ENCODE measurements around the gene MEIS1.
A peak's percentile ranks its signal among the peaks of the same experiment; 100 is the strongest.

Gene MEIS1

DNA sequence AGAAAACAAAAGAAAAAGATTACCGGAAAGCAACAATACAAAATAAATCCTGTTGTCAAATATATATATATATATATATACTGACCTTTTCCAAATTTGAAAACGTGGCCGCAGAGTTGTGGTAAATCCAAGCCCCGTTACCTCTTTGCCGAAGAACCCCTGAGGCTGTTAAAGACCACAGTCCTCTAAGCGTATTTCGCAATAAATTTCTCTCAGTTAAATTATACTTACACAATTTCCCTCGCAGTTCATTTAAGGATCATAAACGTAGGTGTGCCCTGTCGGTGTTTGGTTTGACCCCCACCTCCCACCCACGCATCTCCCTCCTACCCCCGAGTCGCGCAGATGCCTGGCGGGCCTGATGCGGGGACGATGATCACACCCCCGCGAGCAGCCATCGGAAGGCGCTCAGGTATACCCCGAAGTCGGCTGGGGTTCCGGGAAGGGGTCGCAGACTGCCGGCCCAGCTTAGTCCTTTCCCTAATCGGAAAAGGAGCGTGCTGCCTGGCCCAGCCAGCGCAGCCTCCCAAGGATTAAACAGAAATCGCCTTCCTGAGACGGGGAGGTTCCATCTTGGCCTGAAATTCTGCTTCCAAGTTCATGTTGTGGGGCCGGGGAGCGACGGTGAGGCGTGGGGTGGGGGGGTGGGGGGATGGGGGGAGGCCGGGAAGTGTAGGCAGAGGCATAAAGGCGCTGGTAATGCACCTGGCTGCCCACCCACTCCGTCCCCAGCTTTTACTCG lies 2.9 kb upstream of the MEIS1 start:
- DNase-seq (ENCODE audit: low read depth), result no peak

DNA sequence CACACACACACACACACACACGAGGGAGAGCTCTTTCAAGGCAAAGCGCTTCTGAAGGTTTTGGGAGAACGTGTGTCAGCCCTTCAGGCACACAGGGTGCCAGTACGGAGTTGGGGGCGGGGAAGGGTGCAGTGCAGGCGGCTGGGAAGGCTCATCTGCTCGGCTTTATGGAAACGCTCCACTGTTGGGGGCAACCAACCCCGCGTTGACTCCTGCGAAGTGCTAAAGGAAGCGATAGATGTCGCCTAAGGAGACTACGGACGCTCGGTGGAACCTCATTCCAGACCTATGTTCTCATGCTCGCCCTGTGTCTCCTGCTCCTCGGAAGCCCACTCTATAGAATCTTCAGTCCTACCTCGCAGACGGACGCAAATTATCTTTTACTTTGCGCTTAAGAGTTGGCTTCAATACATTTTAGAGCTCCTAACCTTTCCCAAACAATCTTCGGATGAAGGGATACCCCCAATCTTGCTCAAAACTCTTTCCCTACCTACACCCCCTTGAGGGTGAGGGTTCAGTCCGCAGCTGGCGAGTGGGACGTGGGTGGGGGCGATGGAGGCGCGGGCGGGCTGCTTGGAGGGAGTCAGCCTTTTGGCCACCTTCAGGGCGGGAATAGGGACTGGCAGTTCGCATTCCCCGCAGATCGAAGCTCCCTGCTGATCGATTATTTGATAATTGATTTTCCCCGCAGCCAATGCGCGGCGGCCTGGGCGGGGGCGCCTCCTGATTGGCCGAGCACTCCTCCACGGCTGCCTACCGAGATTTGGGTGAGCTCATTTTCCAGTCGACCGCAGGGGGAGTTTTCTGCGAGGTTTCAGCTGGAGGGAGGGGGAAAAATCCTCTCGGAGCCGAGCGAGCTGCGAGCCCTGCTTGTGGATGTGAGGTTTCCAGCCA lies 1.9 kb upstream of the MEIS1 start:
- DNase-seq (ENCODE audit: low read depth), result peak; percentile 98

DNA sequence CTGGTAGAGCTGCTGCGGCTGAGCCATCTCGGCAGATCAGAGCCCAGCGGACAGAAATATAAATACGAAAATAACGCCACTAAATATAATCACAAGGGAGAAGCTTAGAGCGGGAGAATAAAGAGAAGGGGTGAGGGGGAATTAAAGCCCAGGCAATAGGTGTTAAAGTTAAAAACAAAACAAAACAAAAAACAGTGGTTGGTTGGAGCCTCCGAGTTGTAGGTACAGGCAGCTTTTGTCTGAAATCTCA lies 1.3 kb upstream of the MEIS1 start:
- DNase-seq (ENCODE audit: low read depth), result no peak

DNA sequence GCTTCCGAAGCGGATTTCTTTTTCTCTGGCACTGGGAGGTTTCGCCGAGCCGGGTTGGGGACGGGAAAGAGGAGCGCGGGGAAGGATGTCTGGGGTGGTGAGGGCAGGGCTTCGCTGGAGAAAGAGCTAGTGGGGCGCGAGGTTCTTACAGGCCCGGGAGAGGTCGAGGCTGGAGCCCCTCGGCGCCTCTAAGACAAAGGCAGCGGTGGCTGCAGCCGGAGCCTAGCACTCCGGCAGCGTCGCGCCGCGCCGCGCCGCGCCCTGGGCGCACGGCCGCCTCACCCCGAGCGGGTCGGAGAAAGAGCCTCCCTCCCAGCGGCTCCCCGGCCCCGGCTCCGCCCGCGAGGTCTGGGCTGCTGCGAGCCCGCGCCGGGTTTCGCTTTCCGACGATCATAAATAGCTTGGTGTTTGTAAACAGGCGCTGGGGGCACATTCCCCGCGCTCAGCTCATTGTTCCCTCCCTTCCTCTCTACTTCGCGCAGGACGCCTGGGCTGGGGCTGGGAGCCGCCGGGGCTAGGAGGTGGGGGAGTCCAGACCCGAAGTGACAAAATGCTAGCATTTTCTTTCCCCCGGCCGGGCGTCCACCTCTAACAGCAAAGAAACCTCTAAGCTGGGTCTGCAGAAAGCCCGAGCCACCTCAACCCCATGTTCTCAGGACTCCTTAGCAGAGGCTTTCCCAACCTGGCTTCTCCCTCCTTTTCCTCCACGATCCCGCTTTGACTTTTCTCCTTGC lies 813 bp upstream of the MEIS1 start:
- DNase-seq (ENCODE audit: low read depth), result peak; percentile 79

DNA sequence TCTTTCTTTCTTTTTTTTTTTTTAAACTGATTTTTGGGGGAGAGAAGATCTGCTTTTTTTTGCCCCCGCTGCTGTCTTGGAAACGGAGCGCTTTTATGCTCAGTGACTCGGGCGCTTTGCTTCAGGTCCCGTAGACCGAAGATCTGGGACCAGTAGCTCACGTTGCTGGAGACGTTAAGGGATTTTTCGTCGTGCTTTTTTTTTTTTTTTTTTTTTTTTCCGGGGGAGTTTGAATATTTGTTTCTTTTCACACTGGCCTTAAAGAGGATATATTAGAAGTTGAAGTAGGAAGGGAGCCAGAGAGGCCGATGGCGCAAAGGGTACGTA lies 587 bp downstream of the MEIS1 start:
- no peak for DNase-seq (ENCODE audit: low read depth)

DNA sequence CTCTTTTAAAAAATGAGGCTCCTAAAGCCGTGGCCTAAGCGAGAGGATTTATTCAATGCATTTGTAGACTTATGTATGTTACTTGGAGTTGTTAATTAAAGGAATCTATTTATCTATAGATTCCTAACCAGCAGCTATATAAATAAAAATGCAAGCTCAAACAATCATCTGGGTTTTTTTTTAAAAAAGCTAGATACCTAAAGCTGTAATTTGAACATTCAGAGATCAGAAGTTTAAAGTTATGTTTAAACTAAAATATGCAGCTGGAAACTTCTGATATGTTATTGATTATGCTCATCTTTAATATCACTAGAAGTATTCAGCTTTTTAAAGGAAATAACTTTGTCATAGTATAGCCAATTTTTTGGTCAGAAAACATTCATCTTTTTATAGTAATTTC lies 1.0 kb downstream of the MEIS1 start:
- no peak for DNase-seq (ENCODE audit: low read depth)

DNA sequence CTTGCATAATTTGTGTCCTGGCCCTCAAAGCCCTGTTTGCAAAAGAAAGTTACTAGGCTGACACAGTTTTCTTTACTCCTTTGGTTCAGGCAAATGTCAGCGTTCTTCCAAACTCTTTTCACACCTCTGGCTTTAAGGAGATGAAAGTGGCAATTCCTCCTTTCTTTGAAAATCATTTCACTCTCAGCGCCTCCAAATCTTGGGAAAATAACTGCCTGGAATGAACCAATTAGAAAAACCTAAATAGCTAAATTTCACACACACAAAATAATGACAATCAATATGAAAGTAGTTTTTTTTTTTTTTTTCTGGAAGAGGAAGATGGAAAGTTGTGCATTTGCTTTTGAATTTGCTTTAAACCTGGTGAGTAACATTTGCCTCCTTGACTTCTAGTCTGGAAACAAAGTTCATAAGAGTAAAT lies 1.7 kb downstream of the MEIS1 start:
- DNase-seq (ENCODE audit: low read depth), result no peak

DNA sequence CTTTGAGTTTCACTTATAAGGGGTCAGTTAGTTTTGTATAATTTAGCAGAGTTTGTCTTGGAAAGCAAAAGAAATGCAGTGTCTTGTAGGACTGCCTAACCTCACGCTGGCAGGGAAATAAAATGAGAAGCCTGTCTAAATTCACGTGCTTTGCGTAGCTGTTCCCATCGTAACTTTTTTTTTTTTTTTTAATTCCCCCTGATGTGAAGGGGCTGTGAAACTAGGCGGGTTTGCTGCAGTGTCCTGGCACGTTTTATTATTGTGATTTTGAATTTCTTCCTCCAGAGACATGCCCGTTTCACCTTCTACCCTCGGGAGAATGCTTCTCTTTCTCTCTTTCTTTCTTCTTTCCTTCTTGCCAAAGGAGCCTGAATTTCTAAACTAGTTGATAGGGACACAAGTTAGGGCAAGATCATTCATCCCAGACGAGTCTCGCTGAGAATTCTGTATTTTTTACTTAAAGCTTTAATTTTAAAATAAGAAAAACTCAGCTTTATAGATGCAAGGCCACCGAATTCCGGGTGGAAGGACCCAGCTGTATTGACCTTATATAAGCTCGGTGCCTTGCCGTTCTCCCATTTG lies 2.3 kb downstream of the MEIS1 start:
- no peak for DNase-seq (ENCODE audit: low read depth)

DNA sequence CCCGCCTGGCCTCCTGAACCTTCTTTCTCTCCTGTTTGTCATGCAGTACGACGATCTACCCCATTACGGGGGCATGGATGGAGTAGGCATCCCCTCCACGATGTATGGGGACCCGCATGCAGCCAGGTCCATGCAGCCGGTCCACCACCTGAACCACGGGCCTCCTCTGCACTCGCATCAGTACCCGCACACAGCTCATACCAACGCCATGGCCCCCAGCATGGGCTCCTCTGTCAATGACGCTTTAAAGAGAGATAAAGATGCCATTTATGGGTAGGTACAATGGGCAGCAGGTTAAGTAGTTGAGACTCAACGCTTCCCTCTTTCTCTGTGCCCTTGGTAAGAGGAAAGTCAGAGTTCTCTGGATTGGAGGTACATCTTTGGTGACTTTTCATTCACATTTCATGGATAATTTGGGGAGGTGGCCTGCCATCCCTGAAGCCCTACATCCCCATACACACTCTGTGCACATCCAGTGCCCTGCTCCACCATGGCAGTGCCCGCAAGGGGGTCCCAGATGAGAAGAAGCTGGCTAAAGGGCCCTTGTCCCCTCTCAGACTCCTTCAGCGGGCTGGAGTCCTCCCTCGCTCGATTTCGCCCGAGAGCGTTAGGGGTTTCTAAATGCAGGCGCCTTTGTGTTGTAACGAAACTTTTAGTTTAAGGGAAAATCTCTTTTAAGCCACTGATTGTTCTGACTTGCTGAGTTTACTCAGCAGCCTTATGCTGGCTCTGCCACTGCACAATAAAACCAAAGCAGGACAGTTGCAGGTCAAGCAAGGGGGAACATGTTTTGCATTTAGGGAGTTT lies 3.0 kb downstream of the MEIS1 start:
- DNase-seq (ENCODE audit: low read depth), result no peak

DNA sequence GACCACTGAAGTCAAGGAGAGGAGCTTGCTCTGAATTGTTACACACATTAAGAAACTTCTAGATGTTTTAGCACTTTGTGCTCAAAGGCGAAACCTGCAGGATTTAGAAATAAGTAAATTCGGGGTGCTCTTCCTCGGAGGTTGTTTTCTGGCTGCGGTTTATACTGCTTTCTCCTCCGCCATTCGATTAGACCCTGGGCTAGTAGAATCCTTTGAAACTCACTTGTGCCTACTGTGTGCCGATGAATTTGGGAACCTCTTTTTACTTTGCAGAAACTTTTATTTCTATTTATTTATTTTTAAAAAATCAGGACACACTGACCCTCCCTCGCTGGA lies 3.5 kb downstream of the MEIS1 start:
- no peak for DNase-seq (ENCODE audit: low read depth)

DNA sequence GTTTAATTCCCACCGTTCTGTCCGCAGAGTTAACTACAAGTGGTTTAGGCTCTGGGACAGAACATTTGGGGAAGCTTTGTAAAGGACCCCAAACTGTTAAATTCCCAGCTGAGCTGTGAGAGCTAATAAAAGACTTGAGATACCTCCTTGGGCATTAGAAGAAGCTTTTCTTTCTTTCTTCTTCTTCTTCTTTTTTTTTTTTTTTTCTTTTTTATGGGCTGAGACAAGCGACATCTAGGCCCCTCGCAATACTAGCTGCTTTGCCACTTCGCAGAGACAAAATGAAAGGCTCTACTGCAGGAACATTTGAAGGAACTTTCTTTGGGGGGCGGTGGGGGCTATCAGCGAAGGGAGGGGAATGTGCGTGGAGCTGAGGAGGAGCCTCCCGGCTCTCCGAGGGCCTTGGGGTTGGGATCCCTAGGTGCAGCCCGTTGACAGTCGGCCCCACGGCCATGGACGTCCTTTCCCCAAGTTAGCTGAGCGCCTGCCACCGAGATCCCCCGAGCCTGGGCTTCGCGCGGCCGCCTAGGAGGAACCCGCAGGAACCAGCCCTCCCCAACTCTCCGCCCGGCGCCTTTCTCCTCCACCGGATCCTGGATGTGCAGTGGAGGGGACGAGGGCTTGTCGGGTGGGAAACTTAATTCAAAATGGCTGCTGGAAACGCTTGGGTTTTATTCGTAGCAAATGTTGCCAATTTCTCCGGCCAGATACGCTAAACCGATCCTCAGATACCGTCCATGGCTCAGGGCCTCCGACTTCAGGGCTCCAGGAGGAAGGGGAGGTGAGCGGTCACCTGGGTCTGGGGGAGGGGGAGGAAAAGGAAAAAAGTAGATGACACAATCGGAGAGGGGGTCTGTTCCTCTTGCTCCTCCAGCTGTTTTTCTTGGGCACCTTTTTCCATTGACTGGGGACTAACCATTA lies 4.2 kb downstream of the MEIS1 start:
- DNase-seq (ENCODE audit: low read depth), result no peak

DNA sequence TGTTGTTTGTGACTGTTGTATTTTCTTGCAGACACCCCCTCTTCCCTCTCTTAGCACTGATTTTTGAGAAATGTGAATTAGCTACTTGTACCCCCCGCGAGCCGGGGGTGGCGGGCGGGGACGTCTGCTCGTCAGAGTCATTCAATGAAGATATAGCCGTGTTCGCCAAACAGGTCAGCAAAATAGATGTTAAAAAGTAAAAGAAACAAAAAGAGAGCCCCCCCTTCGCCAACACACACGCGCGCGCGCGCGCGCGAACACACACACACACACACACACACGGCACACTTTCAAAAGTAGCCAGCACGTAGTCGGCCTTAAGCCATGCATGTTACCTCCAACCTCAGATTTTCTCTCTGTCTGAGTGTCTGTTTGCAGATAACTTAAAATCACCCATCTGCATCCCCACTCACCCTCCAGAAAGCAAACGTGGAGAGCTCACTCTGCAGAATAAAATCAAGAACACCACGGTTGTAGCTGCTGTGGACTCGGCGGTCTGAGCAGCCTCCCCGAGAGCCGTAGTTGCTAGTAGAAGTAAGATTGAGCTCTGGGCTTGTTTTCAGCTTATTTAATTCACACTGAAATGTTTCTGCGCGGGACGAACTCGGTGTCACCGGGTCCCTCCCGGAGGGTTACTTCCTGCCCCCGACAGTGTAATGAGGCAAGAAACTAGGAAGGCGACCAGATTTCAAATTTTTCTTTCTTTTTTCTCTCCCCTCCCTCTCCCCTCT lies 5.1 kb downstream of the MEIS1 start:
- peak; percentile 45 for DNase-seq (ENCODE audit: low read depth)

DNA sequence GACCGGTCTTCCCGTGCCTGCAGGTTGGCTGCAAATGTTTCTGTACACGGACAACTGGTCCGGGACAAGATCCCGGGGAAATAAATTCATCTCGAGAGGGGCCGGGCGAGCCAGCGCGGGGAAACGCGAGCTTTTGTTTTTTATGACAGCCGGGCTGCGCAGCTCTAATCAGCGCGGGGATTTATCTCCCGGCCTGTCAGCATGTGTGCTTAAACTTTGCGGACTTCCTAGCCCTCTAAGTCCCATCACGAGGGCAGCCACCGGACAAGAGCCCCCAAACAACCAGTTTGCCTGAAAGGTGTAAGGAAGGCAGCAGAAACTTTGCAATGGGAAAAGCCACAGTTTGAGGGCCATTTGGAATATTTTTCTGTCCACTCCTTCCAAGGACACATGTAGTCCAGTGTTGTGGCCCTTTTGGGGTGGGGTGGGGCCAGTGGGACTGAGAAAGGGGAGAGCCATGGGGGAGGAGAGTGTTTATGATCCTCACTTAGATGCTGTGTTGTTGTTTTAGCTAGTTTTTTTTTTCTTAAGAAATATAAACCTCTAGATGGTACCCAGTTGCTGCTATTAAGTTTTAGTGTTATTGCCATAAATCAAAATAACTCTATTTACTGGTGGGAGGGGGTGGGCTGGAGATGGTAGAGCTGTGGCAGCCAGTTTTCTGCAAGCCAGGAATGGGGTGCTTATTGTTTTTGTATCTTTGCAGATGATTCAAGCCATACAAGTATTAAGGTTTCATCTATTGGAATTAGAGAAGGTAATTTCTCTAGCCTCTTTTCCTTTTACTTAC lies 6.0 kb downstream of the MEIS1 start:
- DNase-seq (ENCODE audit: low read depth), result peak; percentile 74

DNA sequence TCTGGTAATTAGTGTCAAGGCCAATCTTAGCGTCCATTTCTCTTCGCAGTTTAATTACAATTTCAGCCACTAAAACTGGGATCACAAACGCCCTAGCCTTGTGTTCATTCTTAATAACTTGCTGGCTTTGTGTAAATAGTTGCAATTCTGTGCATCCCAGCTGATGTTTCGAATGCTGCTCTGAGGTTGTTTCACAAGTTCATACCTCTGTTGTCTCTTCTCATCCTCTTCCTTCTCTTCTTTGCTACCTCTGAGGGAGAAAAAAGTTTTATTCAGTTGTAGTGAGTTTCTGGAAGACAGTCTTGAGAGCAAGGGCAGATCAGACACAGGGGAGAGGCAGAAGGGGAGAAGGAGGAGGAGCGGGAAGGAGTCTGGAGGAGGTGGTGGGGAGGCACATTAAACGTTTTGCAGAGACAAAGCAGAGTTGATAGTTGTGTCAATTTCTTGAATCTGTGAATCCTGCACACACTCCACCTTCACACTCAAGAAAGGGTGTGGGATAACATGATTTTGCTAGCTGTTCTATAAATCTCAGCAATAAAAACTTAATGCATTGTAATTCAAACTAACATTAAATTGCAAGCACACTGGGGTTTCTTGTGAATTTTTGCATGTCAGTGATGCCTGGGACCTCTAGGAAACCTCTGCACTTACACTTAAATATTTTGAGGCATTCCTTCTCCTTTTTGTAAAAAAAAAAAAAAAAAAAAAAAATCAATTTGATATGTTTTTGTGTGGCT lies 6.8 kb downstream of the MEIS1 start:
- peak; percentile 54 for DNase-seq (ENCODE audit: low read depth)

DNA sequence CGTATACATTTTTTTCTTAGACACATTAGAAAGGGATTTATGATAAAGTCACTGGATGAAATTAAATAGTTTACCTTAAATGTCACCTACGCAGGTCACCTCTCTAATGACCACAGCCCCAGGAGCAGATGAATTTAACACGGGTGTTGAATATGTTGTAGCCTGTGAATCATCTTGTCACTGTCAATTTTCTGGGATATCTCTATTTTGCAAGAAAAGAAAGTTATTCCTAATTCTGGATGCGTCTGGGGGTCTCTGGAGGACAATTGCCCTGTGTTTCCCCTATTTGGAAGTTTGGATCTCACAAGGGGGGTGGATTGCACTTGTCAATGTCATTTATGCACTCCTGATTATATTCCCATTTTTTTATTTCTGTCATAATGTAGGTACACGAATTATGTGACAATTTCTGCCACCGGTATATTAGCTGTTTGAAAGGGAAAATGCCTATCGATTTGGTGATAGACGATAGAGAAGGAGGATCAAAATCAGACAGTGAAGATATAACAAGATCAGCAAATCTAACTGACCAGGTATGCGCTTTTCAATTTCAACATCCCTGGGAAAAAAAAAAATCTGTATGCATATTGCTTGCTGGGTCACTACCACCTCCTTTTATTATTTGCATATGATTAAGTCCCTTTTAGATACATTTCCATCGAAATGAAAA lies 7.7 kb downstream of the MEIS1 start:
- DNase-seq (ENCODE audit: low read depth), result no peak

DNA sequence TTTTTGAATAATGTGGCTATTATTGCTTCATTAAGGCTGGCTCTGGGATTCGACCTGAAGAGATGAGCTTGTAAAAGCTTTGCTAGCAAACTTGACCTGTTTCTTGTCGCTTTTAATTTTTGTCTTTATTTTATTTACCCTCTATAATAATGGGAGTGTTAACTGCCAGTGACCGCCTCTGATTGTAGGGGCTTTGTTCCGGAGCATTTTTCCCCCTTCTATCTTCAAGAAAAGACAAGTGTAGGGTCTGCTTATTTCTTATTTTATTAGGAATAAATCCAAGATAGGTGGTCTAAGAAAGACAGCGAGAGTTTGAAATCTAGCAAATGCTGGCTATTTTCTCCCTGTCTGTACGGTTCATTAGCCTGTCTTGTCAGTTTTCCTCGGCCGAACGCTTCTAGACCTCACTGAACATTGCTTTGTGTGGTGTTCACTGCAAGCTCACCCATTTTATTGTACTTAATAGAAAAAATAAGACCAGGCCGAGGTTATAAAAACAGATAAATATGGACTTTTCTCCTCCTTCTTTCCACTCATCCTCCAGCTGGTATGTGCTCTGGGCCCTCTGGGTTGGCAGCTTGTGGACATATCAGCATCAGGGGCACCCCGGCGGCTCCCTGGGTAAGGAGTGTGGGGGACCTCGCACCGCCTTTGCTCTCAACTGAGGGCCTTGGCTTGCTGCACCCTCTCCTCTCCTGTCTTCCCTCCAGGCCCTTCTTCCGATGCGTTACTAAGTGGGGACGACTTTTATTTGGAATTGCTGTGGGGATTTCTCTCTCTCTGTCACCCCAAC lies 8.5 kb downstream of the MEIS1 start:
- DNase-seq (ENCODE audit: low read depth), result peak; percentile 52
